Measurements from ENCODE around the gene SPDYA.

DNA sequence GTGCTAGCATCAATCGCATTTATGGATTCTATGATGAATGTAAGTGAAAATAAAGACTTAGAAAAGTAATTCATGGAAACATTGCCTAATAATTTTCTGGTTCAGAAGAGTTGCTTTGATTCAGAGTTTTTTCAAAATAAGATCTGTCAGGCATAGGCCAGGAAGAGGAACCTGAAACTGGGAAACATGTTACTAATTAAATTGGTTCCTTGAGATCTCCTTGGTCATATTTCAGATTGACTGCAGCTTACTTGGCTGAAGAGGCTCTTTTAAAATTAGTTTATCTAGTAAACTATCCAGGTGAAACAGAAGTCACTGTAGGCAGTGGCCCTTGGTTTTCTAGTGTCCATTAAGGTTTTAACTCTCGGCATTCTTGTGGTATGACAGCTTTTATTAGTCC is 31.6 kb upstream of the SPDYA start:
- TF ChIP-seq, protein P1, sequence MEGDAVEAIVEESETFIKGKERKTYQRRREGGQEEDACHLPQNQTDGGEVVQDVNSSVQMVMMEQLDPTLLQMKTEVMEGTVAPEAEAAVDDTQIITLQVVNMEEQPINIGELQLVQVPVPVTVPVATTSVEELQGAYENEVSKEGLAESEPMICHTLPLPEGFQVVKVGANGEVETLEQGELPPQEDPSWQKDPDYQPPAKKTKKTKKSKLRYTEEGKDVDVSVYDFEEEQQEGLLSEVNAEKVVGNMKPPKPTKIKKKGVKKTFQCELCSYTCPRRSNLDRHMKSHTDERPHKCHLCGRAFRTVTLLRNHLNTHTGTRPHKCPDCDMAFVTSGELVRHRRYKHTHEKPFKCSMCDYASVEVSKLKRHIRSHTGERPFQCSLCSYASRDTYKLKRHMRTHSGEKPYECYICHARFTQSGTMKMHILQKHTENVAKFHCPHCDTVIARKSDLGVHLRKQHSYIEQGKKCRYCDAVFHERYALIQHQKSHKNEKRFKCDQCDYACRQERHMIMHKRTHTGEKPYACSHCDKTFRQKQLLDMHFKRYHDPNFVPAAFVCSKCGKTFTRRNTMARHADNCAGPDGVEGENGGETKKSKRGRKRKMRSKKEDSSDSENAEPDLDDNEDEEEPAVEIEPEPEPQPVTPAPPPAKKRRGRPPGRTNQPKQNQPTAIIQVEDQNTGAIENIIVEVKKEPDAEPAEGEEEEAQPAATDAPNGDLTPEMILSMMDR (IDR thresholded peaks at IDR 0.05) = no peak
- TF ChIP-seq POLR2A (IDR thresholded peaks at IDR 0.05) = no peak
